WTC11 (cell line): ENCODE data around the gene ERC1. TPM values are rescaled to one million over a fixed set of nuclear protein-coding genes. Genes with fewer than 3 reads are reported as not detected.

Experiments used
- ATAC-seq: fragments of 200-7000 bp; cut with Tn5 transposase; 2 replicates; pipeline ENCODE4 v1.10.0; 2021; ENCODE audit warnings: mild to moderate bottlenecking, moderate library complexity
- CTCF ChIA-PET: fragments of 300-600 bp; sonication (Branson Sonifier 250); formaldehyde crosslinking; loops from one replicate; lab custom pipeline; 2021; ENCODE audit warnings: antibody characterized with exemption; lab: Charles Lee
- POLR2A ChIA-PET: fragments of 350-600 bp; sonication (Branson Sonifier 250); formaldehyde crosslinking; loops from one replicate; lab custom pipeline; 2021; ENCODE audit warnings: antibody characterized with exemption; lab: Charles Lee
- DNase-seq: peaks from one replicate; pipeline ENCODE4 v3.0.0; 2021; ENCODE audit warnings: low spot score
- H3K27ac Mint-ChIP-seq: 2 replicates; pipeline ENCODE4 v1.8.0; 2021; ENCODE audit warnings: mixed read lengths
- H3K27me3 Mint-ChIP-seq: 2 replicates; pipeline ENCODE4 v1.8.0; 2021; ENCODE audit warnings: low read depth, mild to moderate bottlenecking, moderate library complexity, mixed read lengths
- H3K36me3 Mint-ChIP-seq: 2 replicates; pipeline ENCODE4 v1.8.0; 2021; ENCODE audit warnings: mixed read lengths
- H3K4me1 Mint-ChIP-seq: 2 replicates; pipeline ENCODE4 v1.8.0; 2022; ENCODE audit warnings: mixed read lengths
- H3K4me3 Mint-ChIP-seq: 2 replicates; pipeline ENCODE4 v1.8.0; 2021; ENCODE audit warnings: mild to moderate bottlenecking, moderate library complexity, mixed read lengths
- H3K9me3 Mint-ChIP-seq: 2 replicates; pipeline ENCODE4 v1.8.0; 2021; ENCODE audit warnings: mixed read lengths
- ARID4B ChIP-seq: sonication (generic); formaldehyde crosslinking; IDR thresholded peaks from 2 replicates; pipeline ENCODE4 v1.8.0; 2023; ENCODE audit warnings: missing genetic modification reagents, mild to moderate bottlenecking, borderline replicate concordance
- CREB1 ChIP-seq: sonication (generic); formaldehyde crosslinking; IDR thresholded peaks from 2 replicates; pipeline ENCODE4 v1.8.0; 2023; ENCODE audit warnings: mild to moderate bottlenecking, missing genetic modification reagents
- ELF4 ChIP-seq: sonication (generic); formaldehyde crosslinking; IDR thresholded peaks from 2 replicates; pipeline ENCODE4 v1.8.1; 2022; ENCODE audit warnings: low read depth, mild to moderate bottlenecking, moderate library complexity, missing genetic modification reagents
- EMX1 ChIP-seq: fragments of 250-450 bp; sonication (Bioruptor Pico); IDR thresholded peaks from 2 replicates; pipeline ENCODE4 v1.8.0; 2021; ENCODE audit warnings: mild to moderate bottlenecking
- ETV6 ChIP-seq: sonication (generic); formaldehyde crosslinking; IDR thresholded peaks from 2 replicates; pipeline ENCODE4 v1.8.1; 2022; ENCODE audit warnings: mild to moderate bottlenecking, missing genetic modification reagents
- GTF2I ChIP-seq: fragments of 250-450 bp; sonication (Bioruptor Pico); conservative IDR thresholded peaks from 2 replicates; pipeline ENCODE4 v1.4.0; 2021; ENCODE audit warnings: mild to moderate bottlenecking
- KAT7 ChIP-seq: sonication (generic); formaldehyde crosslinking; IDR thresholded peaks from 2 replicates; pipeline ENCODE4 v1.8.1; 2023; ENCODE audit warnings: missing genetic modification reagents, mild to moderate bottlenecking, borderline replicate concordance
- NFATC4 ChIP-seq: fragments of 250-450 bp; sonication (Bioruptor Pico); IDR thresholded peaks from 2 replicates; pipeline ENCODE4 v1.9.0; 2021; ENCODE audit warnings: mild to moderate bottlenecking
- NFE2L1 ChIP-seq: sonication (generic); formaldehyde crosslinking; IDR thresholded peaks from 2 replicates; pipeline ENCODE4 v1.8.1; 2023; ENCODE audit warnings: missing genetic modification reagents
- PRRX2 ChIP-seq: fragments of 250-450 bp; sonication (Bioruptor Pico); IDR thresholded peaks from 2 replicates; pipeline ENCODE4 v1.8.0; 2021; ENCODE audit warnings: mild to moderate bottlenecking
- SOX15 ChIP-seq: fragments of 250-450 bp; sonication (Bioruptor Pico); IDR thresholded peaks from 2 replicates; pipeline ENCODE4 v1.9.0; 2021; ENCODE audit warnings: mild to moderate bottlenecking
- USF1 ChIP-seq: sonication (generic); formaldehyde crosslinking; IDR thresholded peaks from 2 replicates; pipeline ENCODE4 v1.8.0; 2022; ENCODE audit warnings: mild to moderate bottlenecking, missing genetic modification reagents
- ZBTB43 ChIP-seq: sonication (generic); formaldehyde crosslinking; IDR thresholded peaks from 2 replicates; pipeline ENCODE4 v1.8.1; 2023; ENCODE audit warnings: mild to moderate bottlenecking, missing genetic modification reagents
- ZNF219 ChIP-seq: sonication (generic); formaldehyde crosslinking; IDR thresholded peaks from 2 replicates; pipeline ENCODE4 v1.8.0; 2023; ENCODE audit warnings: missing genetic modification reagents, mild to moderate bottlenecking, borderline replicate concordance
- ZNF416 ChIP-seq: fragments of 250-450 bp; sonication (Bioruptor Pico); IDR thresholded peaks from 2 replicates; pipeline ENCODE4 v1.9.0; 2021; ENCODE audit warnings: mild to moderate bottlenecking, inconsistent platforms
- total RNA-seq: library from RNA; stranded (reverse); gene quantifications from 3 replicates; pipeline ENCODE4 v1.2.3, GENCODE V29; 2021
- TF ChIP-seq, protein P1 (sequence below): sonication (generic); formaldehyde crosslinking; IDR thresholded peaks from 2 replicates; pipeline ENCODE4 v1.8.1; 2022; ENCODE audit warnings: mild to moderate bottlenecking, moderate library complexity, missing genetic modification reagents
- TF ChIP-seq, protein P2 (sequence below): fragments of 250-450 bp; sonication (Bioruptor Pico); IDR thresholded peaks from 2 replicates; pipeline ENCODE4 v1.9.0; 2021; ENCODE audit warnings: mild to moderate bottlenecking
- TF ChIP-seq, protein P3 (sequence below): fragments of 250-450 bp; sonication (Bioruptor Pico); conservative IDR thresholded peaks from 2 replicates; pipeline ENCODE4 v1.9.0; 2021; ENCODE audit warnings: mild to moderate bottlenecking

Gene ERC1
- total RNA-seq, 1 experiment from 2014 or later: 47.5 TPM

DNA sequence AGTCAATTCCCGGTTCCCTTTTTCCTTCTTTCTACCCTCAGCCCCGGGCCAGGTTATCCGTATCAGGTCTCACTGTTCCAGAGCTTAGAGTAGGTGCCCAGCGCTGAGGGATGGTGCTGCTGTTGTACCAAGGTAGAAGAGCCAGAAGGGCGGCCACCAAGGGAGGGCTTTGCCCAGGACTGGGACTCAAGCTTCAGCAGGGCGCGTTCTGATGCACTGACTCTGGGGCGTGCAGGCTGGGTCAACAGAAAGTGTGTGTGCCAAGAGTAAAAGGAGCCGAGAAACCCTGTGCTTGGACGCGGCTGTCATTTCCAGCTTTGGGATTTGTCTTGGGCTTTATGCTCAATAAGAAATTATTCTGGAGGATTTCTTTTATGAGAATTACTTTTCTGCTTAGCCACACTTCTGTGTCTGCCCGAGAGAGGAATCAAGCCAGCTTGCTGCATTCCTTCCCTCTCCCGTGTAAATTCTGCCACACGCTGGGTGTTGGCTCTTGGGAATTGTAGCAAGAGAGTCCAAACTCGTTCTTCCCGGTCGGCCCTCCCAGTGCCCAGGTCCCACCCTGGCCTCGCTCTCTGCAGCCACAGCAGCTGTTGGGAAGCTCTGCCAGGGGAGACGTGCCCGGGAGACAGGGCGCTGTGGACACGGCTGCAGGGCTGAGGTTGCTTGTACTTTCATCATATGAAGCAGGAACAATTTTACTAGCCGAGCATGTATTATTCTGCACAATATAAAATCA is 505.3 kb downstream of the ERC1 start (continued):
- TF ChIP-seq ARID4B (CRISPR knock-in tag) (no peak), EMX1 (CRISPR knock-in tag) (no peak), NFE2L1 (CRISPR knock-in tag) (no peak), USF1 (no peak), ZNF219 (no peak)
- TF ChIP-seq, protein P1, sequence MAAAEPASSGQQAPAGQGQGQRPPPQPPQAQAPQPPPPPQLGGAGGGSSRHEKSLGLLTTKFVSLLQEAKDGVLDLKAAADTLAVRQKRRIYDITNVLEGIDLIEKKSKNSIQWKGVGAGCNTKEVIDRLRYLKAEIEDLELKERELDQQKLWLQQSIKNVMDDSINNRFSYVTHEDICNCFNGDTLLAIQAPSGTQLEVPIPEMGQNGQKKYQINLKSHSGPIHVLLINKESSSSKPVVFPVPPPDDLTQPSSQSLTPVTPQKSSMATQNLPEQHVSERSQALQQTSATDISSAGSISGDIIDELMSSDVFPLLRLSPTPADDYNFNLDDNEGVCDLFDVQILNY: no peak

GRCh38 chr12:1497161-1497560 is 506.1 kb downstream of the ERC1 start:
- Mint-ChIP-seq H3K27ac (no peak overlapping the region), H3K4me1 (no peaks in the 10 kb centered on the region), H3K9me3 (peaks cover 14% of the 10 kb centered on the region), H3K36me3 (peaks cover 5% of the 10 kb centered on the region), H3K4me3 (no peak overlapping the region), H3K27me3 (peaks cover 2% of the 10 kb centered on the region; the same call in 1 of the 2 replicates)
- no peak for ATAC-seq
- no peak for TF ChIP-seq ZBTB43 (CRISPR knock-in tag)
- no peak for TF ChIP-seq NFATC4
- TF ChIP-seq GTF2I (CRISPR knock-in tag): no peak
- ChIA-PET CTCF (interaction anchor here (2.1 to 2.2 kb wide), 2 partner anchors 20 to 380 kb away, joined by 5 to 6 read pairs; no protein-coding TSS in a partner anchor), POLR2A (no interaction called here)
- DNase-seq: no peak

DNA sequence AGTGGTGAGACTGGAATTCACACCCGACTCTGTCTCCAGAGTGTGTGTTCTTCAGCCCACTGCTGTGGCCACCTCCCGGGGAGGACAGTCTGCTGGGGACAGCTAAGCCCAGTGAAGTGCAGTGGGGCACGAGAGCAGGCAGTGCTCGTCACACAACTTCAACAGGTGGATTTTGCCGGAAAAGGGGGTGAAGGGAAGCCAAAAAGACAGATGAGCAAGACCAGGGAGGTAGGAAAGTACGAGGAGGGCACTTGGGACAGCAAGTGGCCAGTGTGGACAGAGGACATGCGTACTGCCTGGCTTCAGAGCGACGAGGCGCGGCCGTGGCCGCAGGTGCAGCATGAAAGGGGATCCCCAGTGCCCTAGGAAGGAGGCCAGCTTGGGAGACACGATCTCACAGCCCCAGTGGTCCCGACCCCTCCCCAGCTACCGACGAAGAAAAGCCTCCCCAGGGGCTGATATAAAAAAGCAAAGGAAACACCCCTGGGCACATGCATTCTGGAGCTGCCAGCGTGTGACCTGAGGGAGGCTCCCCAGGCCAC is 507.2 kb downstream of the ERC1 start:
- H3K27ac Mint-ChIP-seq: no peak overlapping the region

DNA sequence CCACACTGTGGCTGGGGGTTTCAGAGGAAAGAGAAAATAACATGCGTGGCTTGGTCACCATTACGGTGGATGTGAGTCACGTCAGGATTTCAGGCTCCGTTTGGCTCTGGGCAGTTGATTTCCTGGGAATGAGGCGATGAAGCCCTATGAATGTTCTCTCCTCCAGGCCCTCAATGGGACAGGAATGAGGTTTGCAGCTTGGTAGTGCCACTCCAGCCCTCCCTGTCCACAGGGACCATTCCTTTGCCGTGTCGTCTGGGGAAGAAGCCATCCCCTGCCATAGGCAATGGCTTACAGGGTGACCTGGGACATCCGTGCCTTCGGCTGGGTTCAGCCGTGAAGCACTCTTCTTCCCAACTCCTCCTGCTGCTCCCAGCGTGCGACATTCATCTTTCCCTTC is 508.3 kb downstream of the ERC1 start:
- no peak overlapping the region for H3K27ac Mint-ChIP-seq
- DNase-seq: no peak
- H3K4me1 Mint-ChIP-seq: no peaks in the 10 kb centered on the region
- H3K36me3 Mint-ChIP-seq: peaks cover 3% of the 10 kb centered on the region
- POLR2A ChIA-PET: no interaction called here
- H3K9me3 Mint-ChIP-seq: peaks cover 14% of the 10 kb centered on the region
- CTCF ChIA-PET: no interaction called here
- H3K27me3 Mint-ChIP-seq: peaks cover 2% of the 10 kb centered on the region; the same call in 1 of the 2 replicates
- no peak for ATAC-seq
- no peak overlapping the region for H3K4me3 Mint-ChIP-seq
- TF ChIP-seq, protein P2, sequence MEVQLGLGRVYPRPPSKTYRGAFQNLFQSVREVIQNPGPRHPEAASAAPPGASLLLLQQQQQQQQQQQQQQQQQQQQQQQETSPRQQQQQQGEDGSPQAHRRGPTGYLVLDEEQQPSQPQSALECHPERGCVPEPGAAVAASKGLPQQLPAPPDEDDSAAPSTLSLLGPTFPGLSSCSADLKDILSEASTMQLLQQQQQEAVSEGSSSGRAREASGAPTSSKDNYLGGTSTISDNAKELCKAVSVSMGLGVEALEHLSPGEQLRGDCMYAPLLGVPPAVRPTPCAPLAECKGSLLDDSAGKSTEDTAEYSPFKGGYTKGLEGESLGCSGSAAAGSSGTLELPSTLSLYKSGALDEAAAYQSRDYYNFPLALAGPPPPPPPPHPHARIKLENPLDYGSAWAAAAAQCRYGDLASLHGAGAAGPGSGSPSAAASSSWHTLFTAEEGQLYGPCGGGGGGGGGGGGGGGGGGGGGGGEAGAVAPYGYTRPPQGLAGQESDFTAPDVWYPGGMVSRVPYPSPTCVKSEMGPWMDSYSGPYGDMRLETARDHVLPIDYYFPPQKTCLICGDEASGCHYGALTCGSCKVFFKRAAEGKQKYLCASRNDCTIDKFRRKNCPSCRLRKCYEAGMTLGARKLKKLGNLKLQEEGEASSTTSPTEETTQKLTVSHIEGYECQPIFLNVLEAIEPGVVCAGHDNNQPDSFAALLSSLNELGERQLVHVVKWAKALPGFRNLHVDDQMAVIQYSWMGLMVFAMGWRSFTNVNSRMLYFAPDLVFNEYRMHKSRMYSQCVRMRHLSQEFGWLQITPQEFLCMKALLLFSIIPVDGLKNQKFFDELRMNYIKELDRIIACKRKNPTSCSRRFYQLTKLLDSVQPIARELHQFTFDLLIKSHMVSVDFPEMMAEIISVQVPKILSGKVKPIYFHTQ (CRISPR knock-in tag): no peak
- TF ChIP-seq ETV6 (CRISPR knock-in tag) (no peak), ZNF416 (CRISPR knock-in tag) (no peak), ELF4 (CRISPR knock-in tag) (no peak), PRRX2 (no peak), NFATC4 (no peak), CREB1 (no peak)
- TF ChIP-seq, protein P3, sequence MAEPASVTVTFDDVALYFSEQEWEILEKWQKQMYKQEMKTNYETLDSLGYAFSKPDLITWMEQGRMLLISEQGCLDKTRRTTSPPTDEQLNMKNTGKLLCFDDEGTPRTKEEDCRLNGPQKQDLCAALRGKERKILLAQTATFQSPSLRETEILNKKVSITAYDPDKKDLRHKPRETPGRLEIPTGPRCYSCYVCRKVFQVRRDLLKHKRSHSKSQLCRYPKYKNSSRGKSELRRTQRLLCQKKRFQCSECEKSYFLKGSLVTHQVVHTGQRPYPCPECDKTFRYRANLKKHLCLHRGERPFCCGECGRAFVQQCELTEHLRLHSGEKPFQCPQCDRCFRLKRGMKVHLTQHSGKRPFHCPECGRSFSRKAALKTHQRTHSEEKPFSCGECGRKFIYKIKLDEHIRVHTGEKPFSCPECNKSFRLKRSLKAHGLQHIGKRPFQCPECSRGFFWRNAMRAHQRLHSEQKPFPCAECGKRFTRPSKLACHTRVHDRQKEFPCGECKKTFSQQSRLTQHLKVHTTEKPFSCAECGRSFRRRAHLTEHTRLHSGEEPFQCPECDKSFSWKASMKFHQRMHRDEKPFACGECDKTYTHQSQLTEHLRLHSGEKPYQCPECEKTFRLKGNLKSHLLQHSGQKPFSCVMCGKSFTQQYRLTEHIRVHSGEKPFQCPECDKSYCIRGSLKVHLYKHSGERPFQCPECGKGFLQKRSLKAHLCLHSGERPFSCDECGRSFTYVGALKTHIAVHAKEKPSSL: no peak

More for the DNA sequence above, 507.2 kb downstream of the ERC1 start:
- H3K9me3 Mint-ChIP-seq: peaks cover 14% of the 10 kb centered on the region
- ChIA-PET POLR2A (no interaction called here), CTCF (no interaction called here)
- peaks cover 2% of the 10 kb centered on the region; the same call in 1 of the 2 replicates for H3K27me3 Mint-ChIP-seq
- H3K4me1 Mint-ChIP-seq: no peaks in the 10 kb centered on the region
- TF ChIP-seq KAT7 (CRISPR knock-in tag): no peak
- TF ChIP-seq SOX15 (CRISPR knock-in tag): no peak
- ATAC-seq: no peak
- peaks cover 3% of the 10 kb centered on the region for H3K36me3 Mint-ChIP-seq
- H3K4me3 Mint-ChIP-seq: no peak overlapping the region
- no peak for DNase-seq
